HEK293 (cell line): ENCODE measurements around the gene GRIK4.

Experiments used
- CTCF ChIA-PET: fragments of 350-600 bp; formaldehyde crosslinking; extraction: SDS; loops from one replicate; lab custom pipeline; 2021; ENCODE audit warnings: antibody characterized with exemption; lab: Yijun Ruan, JAX
- POLR2A ChIA-PET: fragments of 300-600 bp; formaldehyde crosslinking; extraction: SDS; loops from one replicate; lab custom pipeline; 2020; ENCODE audit warnings: antibody characterized with exemption, inconsistent platforms; lab: Yijun Ruan, JAX
- H3K27ac ChIP-seq: fragments of 200-500 bp; sonication (Bioruptor generic); 2 replicates; pipeline ENCODE4 v1.5.1; 2014; ENCODE audit warnings: low read depth, low read length, control low read depth, inconsistent platforms; ENCODE audit errors: extremely low read depth
- H3K36me3 ChIP-seq, 2 experiments: fragments of 200-500 bp in 1 of 2; sonication (Bioruptor generic) in 1 of 2; 1 replicate in 1 of 2; 2 replicates in 1 of 2; pipeline ENCODE4 v1.5.1; 2014 to 2017; ENCODE audit warnings: inconsistent platforms in 2 of 2, low read length in 2 of 2; ENCODE audit not compliant: control insufficient read depth in 2 of 2, insufficient read depth in 1 of 2
- H3K4me1 ChIP-seq: fragments of 200-500 bp; sonication (Bioruptor generic); 2 replicates; pipeline ENCODE4 v1.5.1; 2014; ENCODE audit warnings: mild to moderate bottlenecking, low read length, inconsistent platforms; ENCODE audit not compliant: control insufficient read depth, insufficient read depth
- H3K4me3 ChIP-seq: 2 replicates; pipeline ENCODE4 v1.5.1; 2011; ENCODE audit warnings: low read depth, mild to moderate bottlenecking, control low read depth, low read length, moderate library complexity
- H3K9me3 ChIP-seq: fragments of 200-500 bp; sonication (Bioruptor generic); 2 replicates; pipeline ENCODE4 v1.5.1; 2014; ENCODE audit warnings: low read depth, low read length, inconsistent platforms; ENCODE audit not compliant: control insufficient read depth, insufficient read depth
- GFI1B ChIP-seq: fragments of 450-650 bp; formaldehyde crosslinking; IDR thresholded peaks from 2 replicates; pipeline ENCODE4 v1.5.1; 2016; ENCODE audit warnings: missing biosample characterization, missing genetic modification characterization
- PRDM1 ChIP-seq: fragments of 450-650 bp; formaldehyde crosslinking; IDR thresholded peaks from 2 replicates; pipeline ENCODE4; 2016; ENCODE audit warnings: missing biosample characterization, missing genetic modification characterization
- PRDM2 ChIP-seq: fragments of 450-650 bp; formaldehyde crosslinking; IDR thresholded peaks from 2 replicates; pipeline ENCODE4 v1.5.1; 2016; ENCODE audit warnings: missing biosample characterization, missing genetic modification characterization, borderline replicate concordance
- SP3 ChIP-seq: fragments of 450-650 bp; formaldehyde crosslinking; IDR thresholded peaks from 2 replicates; pipeline ENCODE4 v1.5.1; 2016; ENCODE audit warnings: missing biosample characterization, missing genetic modification characterization
- WT1 ChIP-seq: fragments of 450-650 bp; formaldehyde crosslinking; IDR thresholded peaks from 2 replicates; pipeline ENCODE4 v1.5.1; 2016; ENCODE audit warnings: missing biosample characterization, missing genetic modification characterization
- ZBTB1 ChIP-seq: fragments of 450-650 bp; formaldehyde crosslinking; IDR thresholded peaks from 2 replicates; pipeline ENCODE4 v1.5.1; 2016; ENCODE audit warnings: missing biosample characterization, missing genetic modification characterization
- ZBTB44 ChIP-seq: fragments of 450-650 bp; IDR thresholded peaks from 2 replicates; pipeline ENCODE4 v1.5.1; 2018; ENCODE audit warnings: missing biosample characterization, mild to moderate bottlenecking, missing genetic modification characterization
- ZBTB48 ChIP-seq: fragments of 450-650 bp; formaldehyde crosslinking; IDR thresholded peaks from 2 replicates; pipeline ENCODE4 v1.5.1; 2016; ENCODE audit warnings: missing biosample characterization, missing genetic modification characterization
- ZBTB7A ChIP-seq: fragments of 450-650 bp; formaldehyde crosslinking; IDR thresholded peaks from 2 replicates; pipeline ENCODE4 v1.5.1; 2016; ENCODE audit warnings: low read depth, missing biosample characterization, missing genetic modification characterization
- ZNF140 ChIP-seq: fragments of 450-650 bp; formaldehyde crosslinking; IDR thresholded peaks from 2 replicates; pipeline ENCODE4 v1.5.1; 2016; ENCODE audit warnings: missing biosample characterization, missing genetic modification characterization
- ZNF157 ChIP-seq: fragments of 450-650 bp; formaldehyde crosslinking; IDR thresholded peaks from 2 replicates; pipeline ENCODE4 v1.5.1; 2016; ENCODE audit warnings: missing biosample characterization, missing genetic modification characterization
- ZNF19 ChIP-seq: fragments of 450-650 bp; formaldehyde crosslinking; IDR thresholded peaks from 2 replicates; pipeline ENCODE4; 2016; ENCODE audit warnings: missing biosample characterization, missing genetic modification characterization, low read depth
- ZNF280D ChIP-seq: fragments of 450-650 bp; formaldehyde crosslinking; IDR thresholded peaks from 2 replicates; pipeline ENCODE4 v1.5.1; 2016; ENCODE audit warnings: missing biosample characterization, missing genetic modification characterization
- ZNF302 ChIP-seq: fragments of 450-650 bp; formaldehyde crosslinking; IDR thresholded peaks from 2 replicates; pipeline ENCODE4 v1.5.1; 2016; ENCODE audit warnings: missing biosample characterization, missing genetic modification characterization, low read depth
- ZNF391 ChIP-seq: fragments of 450-650 bp; formaldehyde crosslinking; IDR thresholded peaks from 2 replicates; pipeline ENCODE4 v1.5.1; 2016; ENCODE audit warnings: low read depth, missing biosample characterization, missing genetic modification characterization, borderline replicate concordance
- ZNF426 ChIP-seq: fragments of 450-650 bp; formaldehyde crosslinking; IDR thresholded peaks from 2 replicates; pipeline ENCODE4 v1.5.1; 2017; ENCODE audit warnings: missing biosample characterization, missing genetic modification characterization, mild to moderate bottlenecking, inconsistent platforms, moderate library complexity
- ZNF501 ChIP-seq: fragments of 450-650 bp; formaldehyde crosslinking; IDR thresholded peaks from 2 replicates; pipeline ENCODE4 v1.5.1; 2016; ENCODE audit warnings: missing biosample characterization, missing genetic modification characterization
- ZNF544 ChIP-seq: fragments of 450-650 bp; formaldehyde crosslinking; IDR thresholded peaks from 2 replicates; pipeline ENCODE4 v1.5.0; 2017; ENCODE audit warnings: missing biosample characterization, missing genetic modification characterization
- ZNF623 ChIP-seq: fragments of 450-650 bp; formaldehyde crosslinking; IDR thresholded peaks from 2 replicates; pipeline ENCODE4 v1.5.1; 2016; ENCODE audit warnings: missing biosample characterization, missing genetic modification characterization
- ZNF629 ChIP-seq: fragments of 450-650 bp; formaldehyde crosslinking; IDR thresholded peaks from 2 replicates; pipeline ENCODE4 v1.5.1; 2017; ENCODE audit warnings: missing biosample characterization, missing genetic modification characterization
- ZNF670 ChIP-seq: fragments of 450-650 bp; formaldehyde crosslinking; IDR thresholded peaks from 2 replicates; pipeline ENCODE4 v1.5.1; 2016; ENCODE audit warnings: missing biosample characterization, missing genetic modification characterization, low read depth
- ZNF776 ChIP-seq: fragments of 450-650 bp; formaldehyde crosslinking; IDR thresholded peaks from 2 replicates; pipeline ENCODE4 v1.5.0; 2017; ENCODE audit warnings: missing biosample characterization, missing genetic modification characterization, borderline replicate concordance
- ZNF843 ChIP-seq: fragments of 450-650 bp; formaldehyde crosslinking; IDR thresholded peaks from 2 replicates; pipeline ENCODE4 v1.5.1; 2016; ENCODE audit warnings: missing biosample characterization, missing genetic modification characterization
- TF ChIP-seq, protein P1 (sequence below): fragments of 450-650 bp; formaldehyde crosslinking; IDR thresholded peaks from 2 replicates; pipeline ENCODE4 v1.5.1; 2016; ENCODE audit warnings: missing biosample characterization, missing genetic modification characterization

Gene GRIK4

GRCh38 chr11:120896687-120897086, 385.1 kb downstream of the GRIK4 start:
- TF ChIP-seq ZNF157 (tag by site-specific recombination) (no peak), GFI1B (tag by site-specific recombination) (no peak), ZNF426 (tag by site-specific recombination) (no peak), ZBTB44 (tag by site-specific recombination) (no peak), ZNF501 (tag by site-specific recombination) (no peak), ZNF302 (tag by site-specific recombination) (no peak), ZNF670 (tag by site-specific recombination) (no peak), ZBTB1 (tag by site-specific recombination) (no peak), ZBTB48 (tag by site-specific recombination) (no peak), ZBTB7A (tag by site-specific recombination) (no peak), ZNF280D (tag by site-specific recombination) (no peak), PRDM1 (tag by site-specific recombination) (no peak), ZNF629 (tag by site-specific recombination) (no peak), ZNF623 (tag by site-specific recombination) (no peak)
- TF ChIP-seq, protein P1, sequence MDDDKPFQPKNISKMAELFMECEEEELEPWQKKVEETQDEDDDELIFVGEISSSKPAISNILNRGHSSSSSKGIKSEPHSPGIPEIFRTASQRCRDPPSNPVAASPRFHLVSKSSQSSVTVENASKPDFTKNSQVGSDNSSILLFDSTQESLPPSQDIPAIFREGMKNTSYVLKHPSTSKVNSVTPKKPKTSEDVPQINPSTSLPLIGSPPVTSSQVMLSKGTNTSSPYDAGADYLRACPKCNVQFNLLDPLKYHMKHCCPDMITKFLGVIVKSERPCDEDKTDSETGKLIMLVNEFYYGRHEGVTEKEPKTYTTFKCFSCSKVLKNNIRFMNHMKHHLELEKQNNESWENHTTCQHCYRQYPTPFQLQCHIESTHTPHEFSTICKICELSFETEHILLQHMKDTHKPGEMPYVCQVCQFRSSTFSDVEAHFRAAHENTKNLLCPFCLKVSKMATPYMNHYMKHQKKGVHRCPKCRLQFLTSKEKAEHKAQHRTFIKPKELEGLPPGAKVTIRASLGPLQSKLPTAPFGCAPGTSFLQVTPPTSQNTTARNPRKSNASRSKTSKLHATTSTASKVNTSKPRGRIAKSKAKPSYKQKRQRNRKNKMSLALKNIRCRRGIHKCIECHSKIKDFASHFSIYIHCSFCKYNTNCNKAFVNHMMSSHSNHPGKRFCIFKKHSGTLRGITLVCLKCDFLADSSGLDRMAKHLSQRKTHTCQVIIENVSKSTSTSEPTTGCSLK (tag by site-specific recombination), result no peak
- H3K9me3 ChIP-seq, result no peaks in the 10 kb centered on the region
- ChIA-PET CTCF (no interaction called here), POLR2A (no interaction called here)
- no peaks in the 10 kb centered on the region for H3K4me1 ChIP-seq
- no peaks in the 10 kb centered on the region for H3K36me3 ChIP-seq
- no peak overlapping the region for H3K4me3 ChIP-seq
- H3K27ac ChIP-seq, result no peak overlapping the region

- Histone ChIP-seq H3K36me3 (no peaks in the 10 kb centered on the region), H3K4me1 (no peaks in the 10 kb centered on the region), H3K4me3 (no peak overlapping the region), H3K9me3 (no peaks in the 10 kb centered on the region), H3K27ac (no peak overlapping the region)
- ChIA-PET CTCF (interaction anchor here (0.6 kb wide), 1 partner anchor 16 kb away, joined by 3 read pairs; no protein-coding TSS in a partner anchor), POLR2A (no interaction called here)
- TF ChIP-seq ZNF544 (tag by site-specific recombination), result no peak
- no peak for TF ChIP-seq ZNF19
- no peak for TF ChIP-seq ZNF843 (tag by site-specific recombination)
- no peak for TF ChIP-seq PRDM1 (tag by site-specific recombination)
- TF ChIP-seq ZNF391 (tag by site-specific recombination), result no peak
- no peak for TF ChIP-seq ZNF140 (tag by site-specific recombination)
- no peak for TF ChIP-seq WT1 (tag by site-specific recombination)
- TF ChIP-seq ZNF776 (tag by site-specific recombination), result no peak
- TF ChIP-seq SP3, result no peak
- no peak for TF ChIP-seq PRDM2 (tag by site-specific recombination)
These were observed 387.0 kb downstream of the GRIK4 start for GRCh38 chr11:120898568-120898967.
